ENCODE results near the gene HKDC1.
A peak's percentile ranks its signal among the peaks of the same experiment; 100 is the strongest.

HKDC1 gene

DNA sequence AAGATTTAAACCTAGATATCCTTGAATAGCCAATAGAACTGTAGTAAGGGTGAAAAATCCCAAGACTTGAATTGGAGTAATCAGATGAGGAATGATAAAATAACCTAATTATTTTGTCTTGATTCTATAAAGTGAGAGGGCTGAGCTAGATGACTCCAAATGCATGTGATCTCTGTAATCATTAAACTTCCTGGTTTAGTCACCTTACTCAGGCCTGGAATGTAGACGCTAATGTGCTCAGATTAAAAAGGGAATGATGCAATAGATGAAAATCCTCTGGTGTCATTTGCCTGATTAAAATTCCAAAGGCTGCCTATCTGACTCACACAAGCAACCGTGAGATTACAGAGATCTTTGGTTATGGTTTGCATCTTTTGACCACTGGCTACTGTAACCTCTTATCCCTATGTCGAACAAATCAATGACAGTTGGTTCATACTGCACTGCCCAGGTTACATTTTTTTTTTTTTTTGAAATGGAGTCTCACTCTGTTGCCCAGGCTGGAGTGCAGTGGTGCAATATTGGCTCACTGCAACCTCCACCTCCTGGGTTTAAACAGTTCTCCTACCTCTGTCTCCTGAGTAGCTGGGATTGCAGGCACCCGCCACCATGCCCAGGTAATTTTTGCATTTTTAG, 2.9 kb upstream of the HKDC1 start:
- H3K27ac ChIP-seq (ENCODE audit: low read length): no peak overlapping the region
- no peaks in the 10 kb centered on the region for H3K4me1 ChIP-seq (ENCODE audit: control insufficient read depth, insufficient read depth, low read length)
- no peaks in the 10 kb centered on the region for H3K9me3 ChIP-seq (ENCODE audit: control insufficient read depth in 2 of 2, low read length in 2 of 2)
- no peak overlapping the region for H3K4me3 ChIP-seq (ENCODE audit: low read length in 2 of 2)
- no peaks in the 10 kb centered on the region for H3K36me3 ChIP-seq (ENCODE audit: control insufficient read depth in 2 of 2, insufficient read depth in 2 of 2, low read length in 2 of 2)
- peaks cover 0 to 2% of the 10 kb centered on the region in 2 donors for H3K27me3 ChIP-seq (ENCODE audit: control insufficient read depth in 1 of 2, insufficient read depth in 2 of 2, low read length in 2 of 2)
- H3K9ac ChIP-seq (ENCODE audit: low read length in 2 of 2): no peak overlapping the region

- Histone ChIP-seq H3K9ac (ENCODE audit: low read length in 2 of 2) (no peak overlapping the region), H3K27me3 (ENCODE audit: control insufficient read depth in 1 of 2, insufficient read depth in 2 of 2, low read length in 2 of 2) (peaks cover 0 to 2% of the 10 kb centered on the region in 2 donors), H3K27ac (ENCODE audit: low read length) (no peak overlapping the region), H3K4me1 (ENCODE audit: control insufficient read depth, insufficient read depth, low read length) (no peaks in the 10 kb centered on the region), H3K36me3 (ENCODE audit: control insufficient read depth in 2 of 2, insufficient read depth in 2 of 2, low read length in 2 of 2) (no peaks in the 10 kb centered on the region), H3K9me3 (ENCODE audit: control insufficient read depth in 2 of 2, low read length in 2 of 2) (no peaks in the 10 kb centered on the region), H3K4me3 (ENCODE audit: low read length in 2 of 2) (no peak overlapping the region)
Observed at GRCh38 chr10:69218831-69219230, 1.3 kb upstream of the HKDC1 start.

DNA sequence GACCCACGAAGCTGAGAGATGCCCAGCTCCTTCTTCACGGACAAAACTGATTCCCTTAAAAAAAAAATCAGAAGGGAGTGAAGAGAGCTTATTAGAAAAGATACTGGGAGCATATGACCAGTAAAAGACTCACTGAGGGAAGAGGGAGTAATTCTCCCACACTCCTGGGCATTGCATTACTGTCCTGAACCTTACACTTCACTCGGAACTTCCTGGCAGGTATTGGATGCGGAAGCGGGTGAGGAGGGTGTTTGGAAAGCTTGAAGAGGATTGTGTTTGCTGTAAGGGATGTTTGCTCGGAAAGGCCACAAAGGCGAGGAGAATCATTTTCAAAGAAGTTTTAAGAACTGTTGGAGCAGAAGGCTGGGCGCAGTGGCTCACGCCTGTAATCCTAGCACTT, 375 bp downstream of the HKDC1 start:
- no peak overlapping the region for H3K4me3 ChIP-seq (ENCODE audit: low read length in 2 of 2)
- H3K4me1 ChIP-seq (ENCODE audit: control insufficient read depth, insufficient read depth, low read length): no peaks in the 10 kb centered on the region
- no peaks in the 10 kb centered on the region for H3K36me3 ChIP-seq (ENCODE audit: control insufficient read depth in 2 of 2, insufficient read depth in 2 of 2, low read length in 2 of 2)
- H3K27ac ChIP-seq (ENCODE audit: low read length): no peak overlapping the region
- H3K9ac ChIP-seq (ENCODE audit: low read length in 2 of 2): no peak overlapping the region
- no peaks in the 10 kb centered on the region for H3K9me3 ChIP-seq (ENCODE audit: control insufficient read depth in 2 of 2, low read length in 2 of 2)
- H3K27me3 ChIP-seq (ENCODE audit: control insufficient read depth in 1 of 2, insufficient read depth in 2 of 2, low read length in 2 of 2): peaks cover 0 to 2% of the 10 kb centered on the region in 2 donors

DNA sequence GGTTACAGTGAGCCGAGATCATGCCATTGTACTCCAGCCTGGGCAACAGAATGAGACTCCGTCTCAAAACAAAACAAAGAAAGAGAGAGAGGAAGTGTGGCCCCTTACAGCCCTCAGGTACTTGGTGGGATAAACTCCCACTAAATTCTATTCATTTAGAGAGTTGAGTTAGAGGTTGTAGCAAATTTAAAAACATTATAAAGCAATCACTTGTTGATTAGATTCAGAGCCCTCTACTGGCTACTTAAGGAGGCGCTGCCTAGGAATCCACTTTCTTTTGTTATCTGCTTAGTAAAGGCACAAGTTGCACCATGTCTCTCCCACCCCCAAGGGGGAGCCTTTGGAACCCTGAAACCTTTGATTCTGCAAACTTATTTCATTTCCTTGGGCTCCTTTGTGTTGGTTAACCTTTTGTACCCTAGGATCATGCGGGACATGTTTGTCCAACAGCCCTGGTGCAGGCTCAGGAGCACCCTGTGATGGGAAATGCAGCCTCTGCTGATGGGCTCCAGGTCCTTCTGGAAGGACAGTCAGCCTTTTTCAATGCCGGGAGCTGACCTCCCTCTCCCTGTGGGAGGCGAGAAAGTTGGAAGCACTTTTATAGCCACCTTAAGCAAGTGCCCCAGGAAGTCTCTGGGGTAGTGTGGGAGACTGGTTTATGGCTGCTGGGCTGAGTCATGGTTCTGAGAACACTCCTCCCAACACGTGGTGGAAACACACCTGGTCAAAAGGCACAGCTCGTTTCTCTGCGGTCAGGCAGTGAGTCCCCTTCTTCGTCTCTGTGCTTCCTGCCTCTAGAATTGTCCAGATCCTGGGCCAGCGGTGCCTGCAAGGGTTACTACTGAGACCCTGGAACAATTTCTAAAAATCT, 2.3 kb downstream of the HKDC1 start:
- Histone ChIP-seq H3K4me1 (ENCODE audit: control insufficient read depth, insufficient read depth, low read length) (no peaks in the 10 kb centered on the region), H3K27me3 (ENCODE audit: control insufficient read depth in 1 of 2, insufficient read depth in 2 of 2, low read length in 2 of 2) (peaks cover 0 to 2% of the 10 kb centered on the region in 2 donors), H3K36me3 (ENCODE audit: control insufficient read depth in 2 of 2, insufficient read depth in 2 of 2, low read length in 2 of 2) (no peaks in the 10 kb centered on the region), H3K27ac (ENCODE audit: low read length) (no peak overlapping the region), H3K9me3 (ENCODE audit: control insufficient read depth in 2 of 2, low read length in 2 of 2) (no peaks in the 10 kb centered on the region), H3K4me3 (ENCODE audit: low read length in 2 of 2) (no peak overlapping the region), H3K9ac (ENCODE audit: low read length in 2 of 2) (no peak overlapping the region)

GRCh38 chr10:69223028-69223342, 2.9 kb downstream of the HKDC1 start:
- H3K36me3 ChIP-seq (ENCODE audit: control insufficient read depth in 2 of 2, insufficient read depth in 2 of 2, low read length in 2 of 2): no peaks in the 10 kb centered on the region
- H3K9me3 ChIP-seq (ENCODE audit: control insufficient read depth in 2 of 2, low read length in 2 of 2): no peaks in the 10 kb centered on the region
- H3K27me3 ChIP-seq (ENCODE audit: control insufficient read depth in 1 of 2, insufficient read depth in 2 of 2, low read length in 2 of 2): peaks cover 0 to 3% of the 10 kb centered on the region in 2 donors
- H3K27ac ChIP-seq (ENCODE audit: low read length): no peak overlapping the region
- H3K4me1 ChIP-seq (ENCODE audit: control insufficient read depth, insufficient read depth, low read length): no peaks in the 10 kb centered on the region
- H3K4me3 ChIP-seq (ENCODE audit: low read length in 2 of 2): no peak overlapping the region
- H3K9ac ChIP-seq (ENCODE audit: low read length in 2 of 2): no peak overlapping the region

DNA sequence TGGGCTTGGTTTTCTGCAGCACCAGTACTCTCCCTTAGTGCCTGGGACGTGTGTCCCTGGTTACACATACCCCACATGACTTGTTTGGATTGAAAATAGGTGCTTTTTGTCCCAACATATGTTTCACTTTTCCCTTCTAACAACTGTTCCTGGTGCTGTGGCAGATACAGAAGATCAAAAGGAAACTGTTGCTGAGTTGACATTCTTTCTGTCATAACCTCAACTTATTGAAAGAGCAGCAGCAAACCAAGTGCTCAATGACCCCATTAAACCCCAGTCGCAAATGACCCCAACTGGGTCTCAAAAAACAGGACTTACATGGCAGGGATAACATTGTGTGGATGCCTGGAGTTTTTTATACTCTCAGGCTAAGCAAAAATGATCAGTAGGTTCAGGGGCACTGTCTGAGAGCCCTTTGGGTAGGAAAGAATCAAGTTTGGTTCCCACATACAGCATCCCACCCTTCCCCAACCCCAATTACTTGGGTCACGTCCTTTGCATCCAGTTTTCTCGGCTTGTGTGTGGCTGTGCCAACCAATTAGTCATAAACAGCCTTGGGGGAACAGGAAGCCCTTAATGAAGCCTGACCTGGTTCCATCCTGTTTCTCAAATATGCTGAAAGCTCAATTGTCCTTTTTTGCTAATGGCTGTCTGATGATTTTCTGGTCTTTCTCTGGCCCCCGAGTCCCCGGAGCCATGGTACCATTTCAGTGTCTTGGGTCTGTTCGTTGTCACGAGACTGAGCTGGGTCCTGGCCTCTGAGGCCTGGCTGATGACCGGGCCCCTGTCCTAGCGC, 4.9 kb downstream of the HKDC1 start:
- no peaks in the 10 kb centered on the region for H3K36me3 ChIP-seq (ENCODE audit: control insufficient read depth in 2 of 2, insufficient read depth in 2 of 2, low read length in 2 of 2)
- no peaks in the 10 kb centered on the region for H3K4me1 ChIP-seq (ENCODE audit: control insufficient read depth, insufficient read depth, low read length)
- H3K9ac ChIP-seq (ENCODE audit: low read length in 2 of 2): peak overlapping the region in 1 of 2 donors; percentile 13
- H3K4me3 ChIP-seq (ENCODE audit: low read length in 2 of 2): no peak overlapping the region
- H3K27ac ChIP-seq (ENCODE audit: low read length): no peak overlapping the region
- H3K9me3 ChIP-seq (ENCODE audit: control insufficient read depth in 2 of 2, low read length in 2 of 2): no peaks in the 10 kb centered on the region
- H3K27me3 ChIP-seq (ENCODE audit: control insufficient read depth in 1 of 2, insufficient read depth in 2 of 2, low read length in 2 of 2): peaks cover 2 to 3% of the 10 kb centered on the region in 2 donors

GRCh38 chr10:69225681-69226080, 5.5 kb downstream of the HKDC1 start:
- H3K36me3 ChIP-seq (ENCODE audit: control insufficient read depth in 2 of 2, insufficient read depth in 2 of 2, low read length in 2 of 2): no peaks in the 10 kb centered on the region
- H3K9ac ChIP-seq (ENCODE audit: low read length in 2 of 2): no peak overlapping the region
- no peaks in the 10 kb centered on the region for H3K9me3 ChIP-seq (ENCODE audit: control insufficient read depth in 2 of 2, low read length in 2 of 2)
- no peak overlapping the region for H3K4me3 ChIP-seq (ENCODE audit: low read length in 2 of 2)
- H3K4me1 ChIP-seq (ENCODE audit: control insufficient read depth, insufficient read depth, low read length): no peaks in the 10 kb centered on the region
- H3K27ac ChIP-seq (ENCODE audit: low read length): no peak overlapping the region
- peaks cover 2 to 3% of the 10 kb centered on the region in 2 donors for H3K27me3 ChIP-seq (ENCODE audit: control insufficient read depth in 1 of 2, insufficient read depth in 2 of 2, low read length in 2 of 2)

- H3K36me3 ChIP-seq (ENCODE audit: control insufficient read depth in 2 of 2, insufficient read depth in 2 of 2, low read length in 2 of 2): no peaks in the 10 kb centered on the region
- H3K4me1 ChIP-seq (ENCODE audit: control insufficient read depth, insufficient read depth, low read length): no peaks in the 10 kb centered on the region
- no peak overlapping the region for H3K9ac ChIP-seq (ENCODE audit: low read length in 2 of 2)
- no peaks in the 10 kb centered on the region for H3K9me3 ChIP-seq (ENCODE audit: control insufficient read depth in 2 of 2, low read length in 2 of 2)
- H3K4me3 ChIP-seq (ENCODE audit: low read length in 2 of 2): no peak overlapping the region
- H3K27ac ChIP-seq (ENCODE audit: low read length): no peak overlapping the region
- H3K27me3 ChIP-seq (ENCODE audit: control insufficient read depth in 1 of 2, insufficient read depth in 2 of 2, low read length in 2 of 2): peaks cover 2 to 3% of the 10 kb centered on the region in 2 donors
Observed at GRCh38 chr10:69226919-69227450, 6.9 kb downstream of the HKDC1 start.

GRCh38 chr10:69228151-69228550, 8.0 kb downstream of the HKDC1 start:
- Histone ChIP-seq H3K27ac (ENCODE audit: low read length) (no peak overlapping the region), H3K4me1 (ENCODE audit: control insufficient read depth, insufficient read depth, low read length) (no peaks in the 10 kb centered on the region), H3K4me3 (ENCODE audit: low read length in 2 of 2) (no peak overlapping the region)

GRCh38 chr10:69229616-69229916, 9.4 kb downstream of the HKDC1 start:
- H3K36me3 ChIP-seq (ENCODE audit: control insufficient read depth in 2 of 2, insufficient read depth in 2 of 2, low read length in 2 of 2): no peaks in the 10 kb centered on the region
- H3K27me3 ChIP-seq (ENCODE audit: control insufficient read depth in 1 of 2, insufficient read depth in 2 of 2, low read length in 2 of 2): peaks cover 2 to 3% of the 10 kb centered on the region in 2 donors
- no peaks in the 10 kb centered on the region for H3K4me1 ChIP-seq (ENCODE audit: control insufficient read depth, insufficient read depth, low read length)
- H3K27ac ChIP-seq (ENCODE audit: low read length): no peak overlapping the region
- no peaks in the 10 kb centered on the region for H3K9me3 ChIP-seq (ENCODE audit: control insufficient read depth in 2 of 2, low read length in 2 of 2)
- H3K4me3 ChIP-seq (ENCODE audit: low read length in 2 of 2): no peak overlapping the region
- H3K9ac ChIP-seq (ENCODE audit: low read length in 2 of 2): no peak overlapping the region

More at GRCh38 chr10:69228151-69228550, 8.0 kb downstream of the HKDC1 start:
- no peaks in the 10 kb centered on the region for H3K36me3 ChIP-seq (ENCODE audit: control insufficient read depth in 2 of 2, insufficient read depth in 2 of 2, low read length in 2 of 2)
- H3K9ac ChIP-seq (ENCODE audit: low read length in 2 of 2): no peak overlapping the region
- peaks cover 2 to 3% of the 10 kb centered on the region in 2 donors for H3K27me3 ChIP-seq (ENCODE audit: control insufficient read depth in 1 of 2, insufficient read depth in 2 of 2, low read length in 2 of 2)
- no peaks in the 10 kb centered on the region for H3K9me3 ChIP-seq (ENCODE audit: control insufficient read depth in 2 of 2, low read length in 2 of 2)

All from stomach smooth muscle (tissue), 2 donors.